ENCODE measurements around the gene COL7A1. TPM values are rescaled to one million over a fixed set of nuclear protein-coding genes. Genes with fewer than 3 reads are reported as not detected.

Gene COL7A1
- total and polyA plus RNA-seq, 2 of the 13 experiments (the other 11 are each of a cell fraction or from before 2014, with no cell fraction given), result 2.7 to 11.7 TPM

GRCh38 chr3:48623851-48624547 is 28.9 kb upstream of the COL7A1 start (continued):
- TF ChIP-seq MAFK (conservative IDR thresholded peaks at IDR 0.05 in 1 of 2, IDR thresholded peaks at IDR 0.05 in 1 of 2; ENCODE audit: low read length in 2 of 2), result no peak
- TF ChIP-seq ZNF280B (CRISPR knock-in tag; IDR thresholded peaks at IDR 0.05; ENCODE audit: borderline replicate concordance), result no peak; the same call in 1 of the 2 replicates
- no peak for TF ChIP-seq NFE2L2 (IDR thresholded peaks at IDR 0.05; ENCODE audit: low read length)
- peak; percentile 31; the same call in 1 of the 3 replicates for TF ChIP-seq MXI1 (IDR thresholded peaks at IDR 0.05; ENCODE audit: borderline replicate concordance, low read depth, low read length)
- no peak for TF ChIP-seq FOSL1 (CRISPR knock-in tag; IDR thresholded peaks at IDR 0.05; ENCODE audit: borderline replicate concordance)
- peak; percentile 85 for TF ChIP-seq NR2F6 (IDR thresholded peaks at IDR 0.05)
- TF ChIP-seq NR2F6 (CRISPR knock-in tag; IDR thresholded peaks at IDR 0.05), result peak; percentile 83
- TF ChIP-seq REL (CRISPR knock-in tag; conservative IDR thresholded peaks at IDR 0.05), result no peak
- peak; percentile 31 for TF ChIP-seq ASH2L (IDR thresholded peaks at IDR 0.05; ENCODE audit: insufficient read length, low read depth, low read length)
- no peak for TF ChIP-seq SP5 (CRISPR knock-in tag; IDR thresholded peaks at IDR 0.05; ENCODE audit: borderline replicate concordance, low read depth)
- TF ChIP-seq MATR3 (CRISPR knock-in tag; IDR thresholded peaks at IDR 0.05), result no peak
- no peak for TF ChIP-seq CHD2 (IDR thresholded peaks at IDR 0.05; ENCODE audit: low read depth, low read length)
- no peak for TF ChIP-seq ZNF572 (CRISPR knock-in tag; IDR thresholded peaks at IDR 0.05)
- TF ChIP-seq ZNF746 (CRISPR knock-in tag; IDR thresholded peaks at IDR 0.05), result no peak; the same call in 1 of the 2 replicates
- peak; percentile 58; the same call in 1 of the 2 replicates for TF ChIP-seq NCOA2 (CRISPR knock-in tag; IDR thresholded peaks at IDR 0.05)
- no peak for TF ChIP-seq ZNF589 (CRISPR knock-in tag; conservative IDR thresholded peaks at IDR 0.05)
- TF ChIP-seq GFI1 (CRISPR knock-in tag; IDR thresholded peaks at IDR 0.05; ENCODE audit: borderline replicate concordance), result 0 out of 2 replicates have a peak, but pooled peaks have one; percentile 35
- peak; percentile 35; the same call in 1 of the 2 replicates for TF ChIP-seq HMG20A (CRISPR knock-in tag; IDR thresholded peaks at IDR 0.05; ENCODE audit: borderline replicate concordance)
- TF ChIP-seq AHDC1 (CRISPR knock-in tag; IDR thresholded peaks at IDR 0.05; ENCODE audit: borderline replicate concordance), result peak; percentile 83; the same call in 1 of the 2 replicates
- no peak for TF ChIP-seq TRIM22 (IDR thresholded peaks at IDR 0.05)
- TF ChIP-seq POLR2AphosphoS5 (IDR thresholded peaks at IDR 0.05; ENCODE audit: low read depth, low read length), result peak; percentile 63; the same call in 1 of the 2 replicates
- TF ChIP-seq AGO2 (optimal IDR thresholded peaks at IDR 0.05; ENCODE audit: low read depth, low read length), result no peak
- TF ChIP-seq BHLHE40 (IDR thresholded peaks at IDR 0.05; ENCODE audit: low read length), result peak; percentile 80
- TF ChIP-seq FOXA3 (CRISPR knock-in tag; IDR thresholded peaks at IDR 0.05), result peak; percentile 69

All from HepG2 (cell line).